ENCODE results near the gene CXCL11. TPM values are rescaled to one million over a fixed set of nuclear protein-coding genes. Genes with fewer than 3 reads are reported as not detected.

CXCL11 gene
- polyA plus RNA-seq, 1 donor from 2014 or later = 0.33 TPM

- Histone ChIP-seq H3K4me2 (ENCODE audit: low read length) (no peak overlapping the region), H3K27ac (ENCODE audit: low read length) (no peak overlapping the region), H3K79me2 (replicated peaks; ENCODE audit: insufficient read depth, low read length) (no peaks in the 10 kb centered on the region), H3F3A (ENCODE audit: insufficient read depth, low read length, poor library complexity, severe bottlenecking) (no peaks in the 10 kb centered on the region), H3K4me3 (ENCODE audit: low read length) (no peak overlapping the region), H3K9ac (ENCODE audit: low read length) (no peak overlapping the region), H2AFZ (ENCODE audit: low read depth, low read length) (no peak overlapping the region), H3K9me2 (ENCODE audit: insufficient read depth, low read length) (no peaks in the 10 kb centered on the region), H3K9me3 (ENCODE audit: low read length) (no peaks in the 10 kb centered on the region), H4K20me1 (ENCODE audit: insufficient read depth) (no peaks in the 10 kb centered on the region), H3K36me3 (ENCODE audit: insufficient read depth, low read length) (no peaks in the 10 kb centered on the region), H3K27me3 (ENCODE audit: insufficient read depth, low read depth, low read length) (no peaks in the 10 kb centered on the region)
- TF ChIP-seq EZH2 (IDR thresholded peaks at IDR 0.05; ENCODE audit: borderline replicate concordance, insufficient read depth, low read length, poor library complexity, severe bottlenecking) (no peak), TAF1 (IDR thresholded peaks at IDR 0.05; ENCODE audit: low read depth) (no peak), CTCF (IDR thresholded peaks at IDR 0.05; ENCODE audit: poor library complexity, severe bottlenecking) (no peak), SMC3 (conservative IDR thresholded peaks at IDR 0.05; ENCODE audit: poor library complexity) (no peak), EP300 (conservative IDR thresholded peaks at IDR 0.05; ENCODE audit: poor library complexity, severe bottlenecking) (no peak), RAD21 (conservative IDR thresholded peaks at IDR 0.05) (no peak), POLR2AphosphoS5 (IDR thresholded peaks at IDR 0.05) (no peak), MXI1 (conservative IDR thresholded peaks at IDR 0.05; ENCODE audit: poor library complexity, severe bottlenecking) (no peak), REST (IDR thresholded peaks at IDR 0.05; ENCODE audit: borderline replicate concordance) (no peak)
Observed at GRCh38 chr4:76022677-76023076, 13.2 kb downstream of the CXCL11 start.

DNA sequence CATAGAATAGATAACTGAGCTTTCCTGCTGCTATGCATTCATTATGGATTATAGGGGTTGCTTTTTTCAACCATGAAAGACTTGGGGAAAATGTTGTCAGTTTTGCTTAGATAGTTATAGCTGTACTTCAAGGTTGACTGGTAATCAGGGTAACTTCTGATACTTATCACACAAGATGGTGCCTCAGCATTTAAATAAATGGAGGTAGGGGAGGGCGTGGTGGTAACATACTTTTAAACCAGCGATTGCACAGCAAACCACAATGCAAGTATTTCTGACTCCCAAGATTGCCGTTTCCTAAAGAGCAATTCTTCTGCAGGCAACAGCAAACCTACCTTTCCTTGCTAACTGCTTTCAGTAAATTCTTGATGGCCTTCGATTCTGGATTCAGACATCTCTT, 13.8 kb downstream of the CXCL11 start:
- TF ChIP-seq POLR2AphosphoS5 (IDR thresholded peaks at IDR 0.05) = no peak
- TF ChIP-seq TAF1 (IDR thresholded peaks at IDR 0.05; ENCODE audit: low read depth) = no peak
- TF ChIP-seq SMC3 (conservative IDR thresholded peaks at IDR 0.05; ENCODE audit: poor library complexity) = no peak
- TF ChIP-seq EP300 (conservative IDR thresholded peaks at IDR 0.05; ENCODE audit: poor library complexity, severe bottlenecking) = no peak
- no peak for TF ChIP-seq MXI1 (conservative IDR thresholded peaks at IDR 0.05; ENCODE audit: poor library complexity, severe bottlenecking)
- TF ChIP-seq REST (IDR thresholded peaks at IDR 0.05; ENCODE audit: borderline replicate concordance) = no peak
- TF ChIP-seq RAD21 (conservative IDR thresholded peaks at IDR 0.05) = no peak
- no peak for TF ChIP-seq CTCF (IDR thresholded peaks at IDR 0.05; ENCODE audit: poor library complexity, severe bottlenecking)
- TF ChIP-seq EZH2 (IDR thresholded peaks at IDR 0.05; ENCODE audit: borderline replicate concordance, insufficient read depth, low read length, poor library complexity, severe bottlenecking) = no peak
- no peaks in the 10 kb centered on the region for H3K79me2 ChIP-seq (replicated peaks; ENCODE audit: insufficient read depth, low read length)
- no peak overlapping the region for H3K4me3 ChIP-seq (ENCODE audit: low read length)
- H3K27ac ChIP-seq (ENCODE audit: low read length) = no peak overlapping the region
- H3K9ac ChIP-seq (ENCODE audit: low read length) = no peak overlapping the region
- H3K9me3 ChIP-seq (ENCODE audit: low read length) = no peaks in the 10 kb centered on the region
- H2AFZ ChIP-seq (ENCODE audit: low read depth, low read length) = no peak overlapping the region
- no peak overlapping the region for H3K4me2 ChIP-seq (ENCODE audit: low read length)
- H4K20me1 ChIP-seq (ENCODE audit: insufficient read depth) = no peaks in the 10 kb centered on the region
- no peaks in the 10 kb centered on the region for H3K36me3 ChIP-seq (ENCODE audit: insufficient read depth, low read length)
- H3K27me3 ChIP-seq (ENCODE audit: insufficient read depth, low read depth, low read length) = no peaks in the 10 kb centered on the region
- H3K9me2 ChIP-seq (ENCODE audit: insufficient read depth, low read length) = no peaks in the 10 kb centered on the region
- no peaks in the 10 kb centered on the region for H3F3A ChIP-seq (ENCODE audit: insufficient read depth, low read length, poor library complexity, severe bottlenecking)
